Activated CD8-positive, alpha-beta memory T cell treated with anti-CD3 and anti-CD28 coated beads for 1 hour (primary cell): ENCODE results near the gene GUCA2A.
A peak's percentile ranks its signal among the peaks of the same experiment; 100 is the strongest.

Experiments
- DNase-seq, 2 donors: peaks; one replicate each; pipeline ENCODE4 v3.0.0-alpha.2; 2020; ENCODE audit warnings: low read depth in 1 of 2; ENCODE audit errors: extremely low read depth in 1 of 2

The GUCA2A gene

DNA sequence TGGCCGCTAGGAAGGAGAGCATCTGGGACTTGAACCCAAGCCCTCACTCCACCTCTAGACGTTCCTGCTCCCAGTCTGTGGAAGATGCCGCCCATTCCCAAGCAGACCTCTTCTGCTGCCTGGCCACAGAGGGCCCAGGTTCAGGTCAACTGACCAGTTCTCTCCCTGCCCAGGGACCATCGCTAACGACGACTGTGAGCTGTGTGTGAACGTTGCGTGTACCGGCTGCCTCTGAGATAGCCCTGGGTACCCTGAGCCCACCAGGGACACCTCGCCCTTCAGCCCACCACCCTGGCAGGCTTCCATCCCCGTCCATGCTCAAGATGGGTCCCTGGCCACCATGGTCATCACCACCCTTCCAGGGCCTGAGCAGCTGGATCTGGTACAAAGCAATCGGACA is 9.2 kb downstream of the GUCA2A start:
- DNase-seq = no peak

DNA sequence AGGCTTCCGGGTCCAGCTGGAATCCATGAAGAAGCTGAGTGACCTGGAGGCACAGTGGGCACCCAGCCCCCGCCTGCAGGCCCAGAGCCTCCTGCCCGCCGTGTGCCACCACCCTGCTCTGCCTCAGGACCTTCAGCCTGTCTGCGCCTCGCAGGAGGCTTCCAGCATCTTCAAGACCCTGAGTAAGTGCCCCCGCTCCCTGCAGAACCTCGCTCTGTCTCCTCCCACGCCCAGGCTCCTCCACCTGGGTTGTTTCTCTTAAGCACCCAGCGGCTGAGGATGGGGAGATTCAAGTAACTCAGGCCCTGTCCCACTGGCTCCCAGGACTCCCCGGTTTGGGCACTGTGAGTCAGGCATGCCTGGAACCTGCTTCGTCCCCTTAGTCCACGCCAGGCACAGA is 9.9 kb downstream of the GUCA2A start:
- no peak for DNase-seq

DNA sequence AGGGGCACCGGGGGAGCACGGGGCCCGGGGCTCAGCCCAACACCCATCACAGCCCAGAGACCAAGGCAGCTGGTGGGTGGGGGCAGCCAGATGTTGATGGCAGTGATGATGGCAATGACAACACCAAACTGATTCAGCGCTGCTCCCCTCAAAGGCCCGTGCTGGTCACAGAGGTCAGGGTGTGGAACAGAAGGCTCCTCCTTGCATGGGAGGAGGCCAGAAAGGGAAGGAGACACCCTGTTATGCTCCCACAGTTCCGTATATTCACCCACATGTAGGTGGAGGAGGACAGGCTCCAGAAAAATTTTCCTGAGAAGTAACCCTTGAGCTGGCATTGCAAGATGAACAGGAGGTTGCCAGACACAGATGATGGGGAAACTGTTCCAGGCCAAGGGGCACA is 10.9 kb downstream of the GUCA2A start:
- DNase-seq = no peak

DNA sequence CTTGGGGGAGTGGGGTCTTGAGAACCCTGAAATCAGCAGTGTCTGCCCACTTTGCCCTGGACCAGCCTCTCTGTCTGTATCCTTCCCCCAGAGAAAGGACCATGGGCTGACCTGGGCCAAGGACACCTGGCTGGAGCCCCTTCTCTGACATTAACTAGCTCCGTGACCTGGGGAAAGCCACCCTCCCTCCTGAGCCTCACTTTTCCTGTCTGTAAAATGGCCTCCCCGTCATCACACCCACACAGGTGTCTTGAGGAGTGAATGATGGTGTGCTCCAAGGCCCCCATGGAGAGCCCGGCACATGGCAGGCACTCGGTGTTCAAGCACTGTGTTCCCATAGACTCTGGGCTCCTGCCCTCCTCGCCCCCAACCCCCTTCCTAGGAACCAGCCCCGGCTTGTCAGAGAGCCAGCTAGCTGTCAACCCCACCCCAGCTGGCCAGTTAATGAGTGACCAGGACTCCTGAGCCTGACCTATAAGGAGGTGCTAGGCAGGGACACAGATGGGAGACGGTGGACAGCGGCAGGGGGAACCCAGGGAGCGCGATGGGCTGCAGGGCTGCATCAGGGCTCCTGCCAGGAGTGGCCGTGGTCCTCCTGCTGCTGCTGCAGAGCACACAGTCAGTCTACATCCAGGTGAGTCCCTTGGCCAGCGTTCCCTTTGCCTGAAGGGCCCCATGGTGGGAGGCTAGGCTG is 11.5 kb downstream of the GUCA2A start, which contains the start of gene GUCA2B:
Gene GUCA2B, plus strand, starts transcription at position 504 of the 694 bp plus-strand sequence. Its CDS starts 41 bp downstream, at position 545.
- no peak for DNase-seq

DNA sequence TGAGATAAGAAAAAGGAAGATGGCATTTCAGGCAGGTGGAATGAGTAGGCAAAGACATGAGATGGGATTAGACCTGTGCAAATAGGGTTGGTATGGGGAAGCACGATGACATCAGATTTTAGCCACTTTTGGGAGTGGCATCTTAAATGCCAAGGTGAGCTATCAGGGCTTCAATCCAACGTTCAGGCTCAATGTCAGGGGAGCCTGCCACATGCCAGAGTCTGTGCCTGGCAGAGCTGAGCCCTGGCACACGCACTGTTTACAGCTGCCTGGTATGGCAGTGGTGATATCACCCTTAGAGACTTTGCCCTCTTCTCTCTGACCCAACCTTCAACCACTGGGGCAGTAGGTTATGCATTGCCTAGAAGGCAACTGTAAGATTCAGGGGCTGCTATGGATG is 12.4 kb downstream of the GUCA2A start:
- no peak for DNase-seq

DNA sequence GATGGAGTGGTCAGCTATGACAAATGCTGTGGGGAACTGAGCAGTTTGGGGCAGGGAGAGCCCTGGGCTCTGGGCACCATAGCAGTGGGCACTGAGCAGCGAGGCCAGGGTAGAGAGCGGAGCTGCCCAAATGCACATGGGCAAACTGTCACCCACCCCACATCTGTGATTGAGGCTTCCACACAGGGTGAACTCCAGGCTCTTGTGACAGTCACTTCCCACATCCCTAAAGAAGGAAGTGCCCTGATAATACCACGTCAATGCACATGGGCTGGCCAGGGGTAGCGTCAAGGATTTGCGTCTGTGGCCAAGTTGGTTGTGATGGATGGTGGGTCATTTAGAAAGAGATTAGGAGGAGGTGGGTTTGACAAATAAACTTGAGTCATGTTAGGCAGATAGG is 13.9 kb downstream of the GUCA2A start:
- no peak for DNase-seq

DNA sequence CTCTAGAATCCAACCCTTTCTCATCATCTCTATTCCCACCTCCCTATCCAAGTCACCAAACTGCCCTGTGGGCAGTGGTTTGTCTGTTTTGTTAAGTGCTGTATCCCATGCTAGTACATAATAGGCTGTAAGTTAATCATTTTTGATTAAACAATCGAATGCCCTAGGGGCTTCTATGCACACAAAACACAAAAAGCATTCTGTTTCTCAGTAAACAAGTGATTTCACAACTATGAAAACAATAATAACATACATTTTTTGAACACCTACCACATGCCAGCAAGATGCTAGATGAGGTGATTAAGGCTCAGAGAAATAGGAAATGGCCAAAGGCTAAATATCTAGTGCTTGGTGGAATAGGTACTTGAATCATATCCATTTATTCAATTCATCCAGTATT is 16.4 kb downstream of the GUCA2A start:
- no peak for DNase-seq

DNA sequence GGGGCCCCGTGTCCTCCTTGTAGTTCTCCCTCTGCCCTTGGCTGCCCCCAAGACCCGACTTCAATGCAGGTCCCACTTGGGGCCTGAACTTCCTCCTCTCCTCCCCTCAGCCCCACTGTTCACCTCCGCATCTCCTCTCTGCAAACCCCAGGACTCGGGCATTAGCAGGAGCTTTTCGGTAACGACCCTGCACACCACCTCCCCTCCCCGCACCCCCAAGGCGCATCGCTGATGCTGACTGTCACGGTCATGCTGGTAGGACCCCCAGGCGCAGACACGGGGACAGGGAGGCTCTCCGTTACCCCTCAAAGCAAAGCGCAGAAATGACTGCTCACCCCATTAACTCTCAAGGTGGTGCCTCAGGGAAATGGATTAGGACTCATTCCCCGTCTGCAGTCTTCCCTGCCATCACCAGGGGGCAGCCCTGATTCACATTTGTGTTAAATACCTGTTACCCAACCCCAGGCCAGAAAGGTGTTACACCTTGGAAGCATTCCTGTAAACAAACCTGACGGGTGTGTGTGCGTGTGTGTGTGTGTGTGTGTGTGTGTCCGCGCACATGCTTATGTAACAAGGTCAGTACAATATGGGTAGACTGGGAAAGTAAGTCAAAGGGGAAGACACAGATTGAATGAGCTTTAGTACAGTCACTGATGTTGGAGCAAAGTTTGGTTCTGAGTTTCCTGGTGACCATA is 17.8 kb downstream of the GUCA2A start:
- DNase-seq = peak; percentile 23 to 33

DNA sequence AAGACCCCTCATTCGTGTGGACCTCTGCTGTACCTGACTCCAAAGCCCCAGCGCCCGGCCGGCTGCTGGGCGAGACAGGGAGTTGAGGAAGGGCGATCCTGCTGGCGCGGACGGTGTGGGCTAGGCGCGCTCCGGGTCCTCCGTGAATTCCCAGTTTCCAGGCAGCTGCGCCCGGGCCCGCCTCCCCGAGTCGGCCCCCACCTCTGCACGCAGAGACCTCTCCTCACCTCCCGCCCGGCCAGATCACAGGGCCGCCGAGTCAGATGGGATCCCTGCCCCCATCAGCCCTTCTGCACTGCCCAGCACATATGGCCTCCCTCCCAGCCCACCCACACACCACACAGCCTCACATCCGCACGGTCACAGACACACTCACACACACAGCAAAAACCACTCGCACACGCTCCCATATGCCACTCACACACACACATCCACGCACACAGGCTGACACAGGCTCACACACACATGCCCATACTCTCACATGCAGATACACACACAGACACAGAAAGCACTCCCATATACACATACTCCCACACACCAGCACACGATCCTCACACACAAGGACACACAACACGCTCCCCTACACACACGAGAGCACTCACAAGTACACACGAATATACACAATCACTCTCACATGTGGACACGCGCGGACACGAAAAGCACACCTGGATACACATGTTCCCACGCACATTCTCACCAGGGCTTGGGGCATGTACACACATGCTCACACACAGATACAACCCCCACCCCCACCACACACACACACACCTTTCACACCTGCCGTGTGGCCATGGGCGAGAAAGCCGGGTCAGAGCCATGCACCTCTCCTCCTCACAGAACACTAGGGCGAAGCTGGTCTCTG is 18.6 kb downstream of the GUCA2A start:
- DNase-seq = no peak

DNA sequence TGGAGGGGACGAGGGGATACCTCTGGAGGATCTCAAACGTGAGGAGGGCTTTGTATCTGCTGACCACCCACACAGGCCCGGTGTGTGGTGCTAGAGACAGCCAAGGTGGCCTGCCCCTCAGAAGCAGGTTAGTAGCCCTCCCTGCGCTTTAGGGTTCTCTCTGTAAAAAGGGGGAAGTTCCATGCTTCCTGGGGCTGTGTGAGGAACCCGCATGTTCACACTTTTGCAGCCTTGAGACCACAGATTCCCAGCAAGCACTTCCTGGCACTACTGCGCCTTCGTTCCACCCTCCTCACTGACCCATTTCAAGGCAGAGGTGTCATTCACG is 19.2 kb downstream of the GUCA2A start:
- no peak for DNase-seq

DNA sequence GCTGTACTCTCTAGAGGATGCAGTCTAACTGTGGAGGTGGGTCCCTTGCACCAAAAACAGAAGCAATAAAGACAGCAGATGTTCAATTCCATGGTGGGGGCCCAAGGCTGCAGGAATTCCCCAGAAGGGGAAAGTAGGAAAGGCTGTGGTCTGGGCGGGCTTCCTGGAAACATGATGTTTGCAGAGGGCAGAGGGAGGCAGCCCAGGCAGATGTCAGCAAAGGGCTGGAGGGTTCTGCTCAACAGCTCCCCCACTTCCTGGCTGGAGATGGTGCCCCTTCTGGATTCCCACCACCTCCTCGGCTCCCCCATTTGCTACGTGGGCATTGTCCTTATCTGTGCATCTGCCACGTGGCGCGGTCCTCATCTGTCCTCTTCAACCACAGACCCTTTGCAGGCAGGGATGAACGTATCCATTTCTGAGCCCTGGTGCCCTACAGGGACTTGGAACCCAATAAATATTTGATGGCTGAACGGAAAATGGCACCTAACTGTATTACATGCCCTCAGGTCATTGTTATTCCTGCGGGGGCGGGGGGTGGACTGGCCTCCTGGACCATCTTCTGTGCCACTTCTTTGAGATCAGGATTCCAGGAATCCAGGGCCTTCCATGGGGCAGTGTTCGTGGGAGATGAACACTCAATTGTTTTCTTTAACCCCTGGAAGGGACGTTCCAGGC is 19.7 kb downstream of the GUCA2A start:
- no peak for DNase-seq

DNA sequence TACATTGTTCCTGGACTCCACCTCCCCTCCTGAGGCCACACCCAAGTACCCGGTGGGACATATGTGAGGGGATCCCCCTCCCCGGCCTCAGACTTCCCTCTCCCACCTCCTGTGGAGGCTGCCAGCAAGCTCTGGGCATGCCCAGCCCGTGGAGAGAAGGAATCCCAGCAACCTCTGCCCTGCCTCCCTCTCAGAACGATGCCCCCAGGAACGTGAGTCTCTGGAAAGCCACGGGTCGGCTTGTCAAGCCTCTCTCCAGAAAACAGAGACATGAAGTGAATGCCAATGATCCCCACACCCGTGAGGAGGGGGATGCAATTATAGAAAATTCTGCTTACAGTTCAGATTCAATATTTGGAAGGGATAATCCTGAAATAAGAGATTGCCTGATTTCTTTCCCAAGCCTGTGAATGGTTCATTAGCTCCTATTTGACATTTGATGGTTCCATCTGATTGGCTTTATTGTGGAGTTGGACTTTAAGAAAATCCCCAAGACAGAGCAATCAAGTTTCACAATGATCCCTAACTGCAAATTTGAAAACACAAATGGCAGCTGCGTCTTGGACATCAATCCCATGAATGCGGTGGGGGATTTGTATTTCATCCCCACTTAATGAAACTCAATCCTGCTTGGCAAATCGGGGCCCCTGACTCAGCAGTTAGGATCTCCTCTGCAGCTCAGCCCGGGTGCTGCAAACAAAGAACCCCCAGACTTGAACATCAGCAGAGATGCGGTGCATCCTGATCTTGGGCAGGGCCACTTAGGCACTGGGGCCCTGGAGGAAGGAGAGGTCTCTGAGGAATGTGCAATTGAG is 20.4 kb downstream of the GUCA2A start:
- DNase-seq = no peak

DNA sequence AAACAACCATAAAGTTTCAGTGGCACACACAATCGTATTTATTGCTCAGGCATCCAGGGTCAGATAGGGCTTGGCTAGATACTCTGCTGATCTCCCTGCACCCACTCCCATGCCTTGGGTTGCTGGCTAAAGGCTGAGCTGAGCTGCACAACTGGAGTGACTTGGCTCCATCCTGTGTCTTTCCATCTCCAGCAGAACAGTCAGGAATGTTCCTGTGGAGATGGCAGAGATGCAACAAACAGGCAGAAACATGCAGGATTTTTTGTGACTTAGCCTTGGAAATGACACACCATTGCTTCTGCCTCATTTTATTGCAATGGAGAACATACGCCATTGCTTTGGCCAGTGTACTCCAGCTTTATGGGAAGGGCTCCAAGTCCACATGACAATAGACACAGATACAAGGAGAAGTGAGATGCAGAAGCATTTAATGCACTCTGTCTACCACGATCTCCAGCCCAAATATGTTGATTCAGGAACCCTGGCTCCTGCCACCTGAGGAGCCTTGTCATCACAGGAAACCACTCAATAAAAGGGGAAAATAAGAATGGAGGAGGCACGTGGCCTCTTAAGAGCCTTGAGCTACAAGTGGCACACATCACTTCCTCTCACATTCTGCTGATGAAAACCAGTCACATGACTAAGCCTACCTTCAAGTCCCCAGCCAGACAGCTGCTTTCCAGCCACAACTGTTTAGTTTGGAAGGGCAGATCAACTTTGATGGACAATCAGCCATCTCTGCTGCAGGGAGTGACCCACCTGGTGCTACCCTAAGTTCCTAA is 21.5 kb downstream of the GUCA2A start:
- no peak for DNase-seq

DNA sequence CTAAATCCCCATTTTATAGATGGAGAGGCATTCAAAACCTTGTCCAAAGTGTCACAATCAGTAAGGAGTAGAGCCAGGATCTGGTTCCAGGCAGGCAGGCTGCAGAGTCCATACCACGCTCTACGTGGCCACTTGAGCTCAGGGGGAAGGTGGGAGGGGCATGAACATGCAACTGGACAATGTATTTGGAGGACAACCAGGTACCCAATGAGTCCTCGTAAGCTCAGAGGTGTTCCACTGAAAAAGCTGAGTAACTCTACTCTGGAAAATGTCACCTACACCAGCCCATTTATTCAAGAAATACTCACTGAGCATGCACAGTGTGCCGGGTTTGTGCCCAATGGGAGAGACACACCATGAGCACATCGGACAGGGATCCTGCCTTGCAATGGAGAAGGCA is 22.6 kb downstream of the GUCA2A start:
- DNase-seq = no peak

DNA sequence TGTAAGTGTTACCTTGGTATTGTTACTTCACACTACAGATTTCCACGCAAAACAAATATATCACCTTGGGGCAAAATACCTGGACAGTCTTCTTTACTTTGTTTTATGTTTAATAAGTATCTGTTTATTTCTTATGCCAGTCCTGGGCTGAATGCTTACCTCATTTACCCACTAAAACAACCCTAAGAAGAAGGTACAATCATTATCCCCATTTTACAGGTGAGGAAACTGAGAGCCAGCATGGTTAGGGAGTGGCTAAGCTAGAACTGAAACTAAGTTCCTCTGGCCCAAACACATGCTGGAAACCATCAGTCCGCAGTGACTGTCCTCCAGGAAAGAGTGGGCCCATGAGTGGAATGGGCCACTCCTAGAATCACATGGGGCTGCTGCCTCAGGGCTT is 24.4 kb downstream of the GUCA2A start:
- DNase-seq = no peak

DNA sequence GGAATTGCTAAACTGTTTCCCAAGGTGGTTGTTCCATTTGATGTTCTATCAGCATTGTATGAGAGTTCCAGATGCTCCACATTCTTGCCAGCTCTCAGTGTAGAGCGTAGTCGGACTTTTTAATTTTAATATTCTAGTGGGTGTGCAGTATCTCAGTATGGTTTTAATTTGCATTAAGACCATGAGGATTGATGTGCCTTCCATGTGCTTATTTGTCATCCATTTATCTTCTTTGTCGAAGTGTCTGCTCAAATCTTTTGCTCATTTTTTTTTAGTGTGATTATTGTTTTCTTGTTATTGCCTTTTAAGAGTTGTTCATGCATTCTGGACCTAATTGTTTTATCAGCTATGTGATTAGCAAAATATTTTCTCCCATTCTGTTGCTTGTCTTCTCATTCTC is 25.1 kb downstream of the GUCA2A start:
- no peak for DNase-seq

DNA sequence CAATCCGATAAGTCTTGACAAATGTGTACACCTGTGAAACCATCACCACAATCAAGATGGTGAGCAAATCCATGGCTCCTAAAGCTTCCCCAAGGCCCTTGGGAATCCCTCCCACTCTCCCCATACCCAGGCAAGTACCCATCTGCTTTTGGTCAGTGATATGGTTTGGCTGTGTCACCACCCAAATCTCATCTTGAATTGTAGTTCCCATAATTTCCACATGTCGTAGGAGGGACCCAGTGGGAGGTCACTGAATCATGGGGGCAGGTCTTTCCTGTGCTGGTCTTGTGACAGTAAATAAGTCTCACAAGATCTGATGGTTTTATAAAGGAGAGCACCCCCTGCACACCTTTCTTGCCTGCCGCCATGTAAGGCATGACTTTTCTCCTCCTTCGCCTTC is 26.0 kb downstream of the GUCA2A start:
- no peak for DNase-seq

DNA sequence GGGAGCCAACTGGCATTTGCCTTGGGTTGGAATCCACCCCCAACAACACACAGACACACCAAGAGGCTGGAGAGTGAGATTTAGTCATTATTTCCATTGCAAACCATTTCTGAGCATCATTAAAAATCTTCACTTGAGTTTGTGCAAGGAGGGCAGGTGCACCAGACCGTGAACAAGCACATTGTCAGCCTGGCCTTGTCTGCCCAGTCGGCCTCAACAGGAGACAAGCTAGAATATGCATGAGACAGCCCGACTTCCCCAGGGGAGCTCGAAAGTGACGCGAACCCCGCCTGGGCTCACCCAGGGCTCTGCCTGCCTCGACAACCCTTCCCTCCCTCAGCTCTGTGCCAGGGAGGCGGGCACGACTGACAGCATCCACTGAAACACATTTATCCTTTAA is 26.8 kb downstream of the GUCA2A start:
- DNase-seq = no peak

DNA sequence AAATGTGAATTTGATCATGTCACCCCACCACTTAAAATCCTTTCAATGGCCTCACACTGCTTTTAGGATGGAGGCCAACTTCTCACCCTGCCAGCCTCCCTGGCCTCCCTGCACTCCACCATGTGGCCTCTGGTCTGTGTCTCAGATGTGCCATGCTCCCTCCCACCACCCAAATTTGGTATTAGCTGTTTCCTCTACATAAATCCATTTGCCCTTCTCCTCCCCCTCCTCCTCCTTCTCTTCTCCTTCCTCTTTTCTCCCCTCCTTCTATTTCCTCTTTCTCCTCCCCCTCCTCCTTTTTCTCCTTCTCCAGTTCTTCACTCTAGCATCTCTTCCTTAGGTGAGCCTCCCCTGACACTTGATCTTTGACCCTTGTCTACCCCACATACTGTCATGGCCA is 28.1 kb downstream of the GUCA2A start:
- no peak for DNase-seq

DNA sequence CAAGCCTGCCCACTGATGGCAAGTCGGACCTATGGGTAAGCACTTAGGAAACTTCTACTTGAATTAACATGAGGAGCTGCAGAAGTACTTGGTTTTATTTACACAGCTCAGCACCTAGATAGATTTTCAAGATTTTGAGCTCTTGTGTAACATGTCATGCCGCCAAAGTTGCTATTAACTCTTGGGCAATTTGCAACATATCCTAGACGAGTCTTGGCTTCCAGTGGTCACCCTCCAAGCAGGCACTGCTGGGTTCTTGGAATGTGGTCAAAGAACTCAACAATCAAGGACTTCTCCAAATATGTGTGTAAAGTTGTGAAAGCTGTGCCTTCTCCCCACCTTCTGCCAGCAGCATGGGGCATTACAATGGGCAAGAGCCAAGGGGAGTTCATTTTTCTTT is 29.1 kb downstream of the GUCA2A start:
- DNase-seq = no peak
